HepG2 (cell line): ENCODE results near the gene ARTN. TPM values are rescaled to one million over a fixed set of nuclear protein-coding genes. Genes with fewer than 3 reads are reported as not detected.

ENCODE experiments used
- ATF1 ChIP-seq: IDR thresholded peaks from 2 replicates; pipeline ENCODE4 v1.6.1; 2016; ENCODE audit warnings: mild to moderate bottlenecking, control low read depth
- EHMT2 ChIP-seq: fragments of 200-600 bp; sonication (generic); IDR thresholded peaks from 2 replicates; pipeline ENCODE4 v1.7.0; 2017; ENCODE audit warnings: antibody characterized with exemption, low read depth, low read length, borderline replicate concordance
- FOXA1 ChIP-seq, 2 experiments: fragments of 450-650 bp in 1 of 2; sonication (generic) in 1 of 2; formaldehyde crosslinking in 1 of 2; IDR thresholded peaks; 2 replicates each; pipeline versions ENCODE4 v1.4.0 to v1.6.1; 2016 to 2020; ENCODE audit warnings: missing genetic modification reagents in 1 of 2
- KDM4B ChIP-seq: sonication (generic); formaldehyde crosslinking; IDR thresholded peaks from 2 replicates; pipeline ENCODE4 v1.4.0; 2020; ENCODE audit warnings: missing genetic modification reagents
- MAFK ChIP-seq, 2 experiments: IDR thresholded peaks in 1 of 2; conservative IDR thresholded peaks in 1 of 2; 2 replicates each; pipeline ENCODE4 v1.6.1; 2011; ENCODE audit warnings: improper control_type of control experiment in 2 of 2, low read length in 2 of 2
- PHF21A ChIP-seq: sonication (generic); formaldehyde crosslinking; IDR thresholded peaks from 2 replicates; pipeline ENCODE4 v1.5.0; 2020; ENCODE audit warnings: mild to moderate bottlenecking, missing genetic modification reagents
- STAG1 ChIP-seq: sonication (generic); formaldehyde crosslinking; IDR thresholded peaks from 2 replicates; pipeline ENCODE4 v1.4.0; 2020; ENCODE audit warnings: missing genetic modification reagents
- STAT5B ChIP-seq: sonication (generic); formaldehyde crosslinking; IDR thresholded peaks from 2 replicates; pipeline ENCODE4 v1.4.0; 2020; ENCODE audit warnings: missing genetic modification reagents
- TCF7 ChIP-seq: sonication (generic); IDR thresholded peaks from 2 replicates; pipeline ENCODE4 v1.6.1; 2016; ENCODE audit warnings: antibody characterized with exemption, low read depth
- TEF ChIP-seq: sonication (generic); formaldehyde crosslinking; IDR thresholded peaks from 2 replicates; pipeline ENCODE4 v1.5.0; 2020; ENCODE audit warnings: missing genetic modification reagents
- THAP7 ChIP-seq: sonication (generic); formaldehyde crosslinking; IDR thresholded peaks from 2 replicates; pipeline ENCODE4 v1.8.1; 2023; ENCODE audit warnings: mild to moderate bottlenecking, missing genetic modification reagents
- ZBTB14 ChIP-seq: sonication (generic); formaldehyde crosslinking; IDR thresholded peaks from 2 replicates; pipeline ENCODE4 v1.4.0; 2020; ENCODE audit warnings: missing genetic modification reagents
- ZNF225 ChIP-seq: sonication (generic); formaldehyde crosslinking; IDR thresholded peaks from 2 replicates; pipeline ENCODE4 v1.4.0; 2020; ENCODE audit warnings: mild to moderate bottlenecking, missing genetic modification reagents
- ZNF407 ChIP-seq: sonication (generic); formaldehyde crosslinking; IDR thresholded peaks from one replicate; pipeline ENCODE4 v1.5.1; 2020; ENCODE audit warnings: mild to moderate bottlenecking, missing genetic modification reagents; ENCODE audit errors: not compliant biosample characterization
- ZNF503 ChIP-seq: sonication (generic); formaldehyde crosslinking; IDR thresholded peaks from 2 replicates; pipeline ENCODE4 v1.4.0; 2020; ENCODE audit warnings: missing genetic modification reagents
- ZNF567 ChIP-seq: sonication (generic); formaldehyde crosslinking; IDR thresholded peaks from 2 replicates; pipeline ENCODE4 v1.8.1; 2023; ENCODE audit warnings: mild to moderate bottlenecking, missing genetic modification reagents, borderline replicate concordance
- ZNF839 ChIP-seq: sonication (generic); formaldehyde crosslinking; IDR thresholded peaks from 2 replicates; pipeline ENCODE4 v1.4.0; 2020; ENCODE audit warnings: missing genetic modification reagents, mild to moderate bottlenecking, borderline replicate concordance
- polyA plus RNA-seq, 8 experiments: library from polyadenylated mRNA; depleted of rRNA in 3 of 8; stranded (reverse) in 7 of 8; unstranded in 1 of 8; fragments of >200 nt; fragmentation: Illumina TruSeq in 4 of 8; extraction: Trizol in 4 of 8; gene quantifications; 2 replicates each; pipeline versions ENCODE4 v1.2.1 to v1.2.3, GENCODE V29; 2011 to 2016; ENCODE audit warnings: low read depth in 4 of 8, missing spikeins in 1 of 8, mixed read lengths in 1 of 8; ENCODE audit not compliant: insufficient read depth in 1 of 8
- total RNA-seq, 5 experiments: library from RNA; depleted of rRNA; stranded (reverse); fragments of >200 nt; fragmentation: Illumina TruSeq; extraction: Trizol; gene quantifications; 2 replicates each; pipeline ENCODE4 v1.2.3, GENCODE V29; 2016; ENCODE audit warnings: low read depth in 1 of 5

The ARTN gene
- total and polyA plus RNA-seq, 2 of the 13 experiments (the other 11 are each of a cell fraction or from before 2014, with no cell fraction given), result 0.11 to 0.62 TPM

GRCh38 chr1:43968348-43968948 is 34.8 kb downstream of the ARTN start (continued):
- no peak for TF ChIP-seq ZNF407 (CRISPR knock-in tag)
- TF ChIP-seq STAG1 (CRISPR knock-in tag), result no peak
- TF ChIP-seq TEF (CRISPR knock-in tag), result no peak; the same call in 1 of the 2 replicates
- no peak for TF ChIP-seq PHF21A (CRISPR knock-in tag)
- no peak for TF ChIP-seq THAP7 (CRISPR knock-in tag)
- no peak for TF ChIP-seq ZBTB14
- TF ChIP-seq STAT5B, result no peak
- no peak for TF ChIP-seq ATF1
- TF ChIP-seq ZNF225, result no peak
- no peak for TF ChIP-seq MAFK (conservative IDR thresholded peaks at IDR 0.05 in 1 of 2, IDR thresholded peaks at IDR 0.05 in 1 of 2; ENCODE audit: low read length in 2 of 2)
- no peak for TF ChIP-seq FOXA1 (IDR thresholded peaks at IDR 0.05)
- no peak for TF ChIP-seq FOXA1 (CRISPR knock-in tag; IDR thresholded peaks at IDR 0.05)
- TF ChIP-seq ZNF503 (CRISPR knock-in tag), result no peak
- no peak for TF ChIP-seq ZNF839 (CRISPR knock-in tag)
- no peak for TF ChIP-seq ZNF567 (CRISPR knock-in tag)
- no peak for TF ChIP-seq KDM4B (CRISPR knock-in tag)
- peak; percentile 93 for TF ChIP-seq EHMT2
- TF ChIP-seq TCF7, result no peak
